Measurements from ENCODE around the gene FMNL1.

FMNL1 gene

DNA sequence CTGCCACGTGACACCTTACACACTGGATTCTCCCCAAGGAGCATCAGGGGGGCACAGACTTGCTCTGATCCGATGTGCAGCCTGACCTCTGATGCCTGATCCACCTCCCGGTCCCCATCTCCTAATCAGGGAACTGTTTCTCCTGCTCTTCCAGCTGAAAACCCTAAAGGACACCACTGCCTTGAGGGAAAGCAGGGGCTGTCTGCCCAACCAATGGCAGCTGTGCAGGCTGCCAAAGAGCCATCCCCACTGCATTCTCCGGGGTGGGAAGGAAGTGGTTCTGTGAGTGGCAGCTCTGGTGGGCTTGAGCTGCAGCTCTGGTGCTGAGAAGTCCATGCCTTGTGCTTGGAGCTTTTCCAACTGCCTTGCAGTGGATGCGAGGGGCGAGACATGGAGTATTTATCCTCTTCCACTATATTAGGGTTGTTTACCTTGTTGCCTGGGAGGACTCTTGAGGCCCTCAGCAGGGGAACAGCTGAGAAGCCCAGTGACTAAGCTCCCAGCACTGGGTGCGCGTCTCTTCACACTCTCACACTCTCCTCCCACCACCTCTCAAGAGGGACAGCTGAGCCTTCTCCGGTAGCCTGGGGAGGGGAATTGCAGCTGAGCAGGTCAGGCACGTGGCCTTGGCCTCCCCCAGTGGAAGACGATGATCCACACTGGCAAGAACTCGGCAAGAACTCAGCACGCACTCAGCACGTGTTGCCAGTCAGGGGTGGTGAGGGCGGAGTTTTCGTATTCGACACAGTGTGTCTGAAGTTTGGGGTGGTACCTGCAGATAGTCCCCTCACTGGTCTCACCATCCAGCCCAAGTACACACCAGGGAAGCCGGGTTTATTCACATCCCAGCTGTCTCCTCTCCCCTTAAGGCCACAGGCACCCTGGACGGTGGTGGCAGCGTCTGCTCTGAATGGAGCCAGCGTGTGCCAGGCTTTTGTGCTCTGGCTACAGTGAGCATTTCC, 61.3 kb downstream of the FMNL1 start:
- DNase-seq (ENCODE audit: low read depth, low spot score) = no peak

DNA sequence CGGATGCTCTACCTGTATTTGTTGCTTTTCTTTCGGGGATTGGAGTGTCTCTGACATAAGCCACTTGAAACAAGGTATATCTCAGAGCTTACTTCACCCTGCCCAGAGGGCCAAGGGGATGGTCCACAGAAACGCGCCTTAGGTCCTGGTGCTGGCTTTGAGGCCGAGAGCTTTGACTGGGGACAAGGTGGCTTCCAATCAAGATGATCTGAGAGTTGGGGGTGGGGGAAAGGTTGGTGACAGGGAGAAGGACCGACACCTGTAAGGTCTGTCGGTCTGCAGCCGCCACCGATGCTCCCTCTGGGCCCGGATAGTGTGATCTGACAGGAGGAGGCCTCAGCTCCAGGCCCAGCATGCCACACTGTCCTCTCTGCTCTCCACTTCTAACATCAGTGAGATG, 62.0 kb downstream of the FMNL1 start:
- DNase-seq (ENCODE audit: low read depth, low spot score) = no peak

GRCh38 chr17:45284176-45285140, 62.8 kb downstream of the FMNL1 start:
- DNase-seq (ENCODE audit: low read depth, low spot score) = no peak

GRCh38 chr17:45286286-45286685, 64.6 kb downstream of the FMNL1 start:
- DNase-seq (ENCODE audit: low read depth, low spot score) = no peak

DNA sequence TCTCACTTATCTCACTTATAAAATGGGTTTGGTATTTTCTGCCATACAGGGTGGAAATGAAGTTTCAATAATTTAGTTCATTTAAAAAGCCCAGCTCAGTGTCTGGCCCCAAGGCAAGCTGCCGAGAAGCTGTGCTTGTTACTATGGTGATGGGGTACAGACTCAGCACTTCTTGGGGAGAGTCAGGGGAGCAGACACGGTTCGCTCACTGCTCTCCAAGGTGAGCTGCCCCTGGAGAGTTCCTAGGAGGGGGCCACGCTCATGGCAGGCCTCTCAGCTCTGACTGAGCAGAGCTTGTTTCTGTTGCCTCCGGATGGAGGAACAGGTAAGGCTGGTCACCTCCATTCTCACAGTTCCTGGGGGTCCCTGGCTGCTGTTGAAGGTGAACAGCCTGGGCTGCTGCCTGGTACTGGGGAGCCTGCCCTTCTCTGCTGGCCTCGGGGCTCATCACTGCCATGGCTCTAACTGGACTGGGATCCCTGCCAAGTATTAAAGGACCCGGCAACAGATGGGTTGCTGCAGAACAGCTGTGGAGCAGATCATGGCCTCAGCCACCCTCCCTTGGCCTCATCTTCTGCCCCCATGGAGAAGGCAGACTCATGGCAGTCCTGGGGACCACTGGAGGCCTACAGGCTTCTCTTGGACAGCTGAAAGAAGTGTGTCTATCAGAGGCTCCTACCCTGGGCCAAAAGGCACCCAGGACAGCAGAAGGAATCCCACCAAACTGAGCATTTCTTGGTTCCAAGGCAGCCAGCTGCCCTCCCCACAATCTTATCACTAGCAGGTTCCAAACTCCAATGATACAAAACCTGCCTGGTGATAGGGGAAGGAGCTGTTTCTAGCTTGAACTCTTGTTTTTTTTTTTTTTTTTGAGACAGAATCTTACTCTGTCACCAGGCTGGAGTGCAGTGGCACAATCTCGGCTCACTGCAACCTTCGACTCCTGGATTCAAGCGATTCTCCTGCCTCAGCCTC, 66.1 kb downstream of the FMNL1 start:
- DNase-seq (ENCODE audit: low read depth, low spot score) = no peak

GRCh38 chr17:45288825-45289224, 67.1 kb downstream of the FMNL1 start:
- no peak for DNase-seq (ENCODE audit: low read depth, low spot score)

- no peak for DNase-seq (ENCODE audit: low read depth, low spot score)
These were observed 67.9 kb downstream of the FMNL1 start for GRCh38 chr17:45289301-45290268.

- no peak for DNase-seq (ENCODE audit: low read depth, low spot score)
These were observed 68.6 kb downstream of the FMNL1 start for GRCh38 chr17:45290269-45290765.

DNA sequence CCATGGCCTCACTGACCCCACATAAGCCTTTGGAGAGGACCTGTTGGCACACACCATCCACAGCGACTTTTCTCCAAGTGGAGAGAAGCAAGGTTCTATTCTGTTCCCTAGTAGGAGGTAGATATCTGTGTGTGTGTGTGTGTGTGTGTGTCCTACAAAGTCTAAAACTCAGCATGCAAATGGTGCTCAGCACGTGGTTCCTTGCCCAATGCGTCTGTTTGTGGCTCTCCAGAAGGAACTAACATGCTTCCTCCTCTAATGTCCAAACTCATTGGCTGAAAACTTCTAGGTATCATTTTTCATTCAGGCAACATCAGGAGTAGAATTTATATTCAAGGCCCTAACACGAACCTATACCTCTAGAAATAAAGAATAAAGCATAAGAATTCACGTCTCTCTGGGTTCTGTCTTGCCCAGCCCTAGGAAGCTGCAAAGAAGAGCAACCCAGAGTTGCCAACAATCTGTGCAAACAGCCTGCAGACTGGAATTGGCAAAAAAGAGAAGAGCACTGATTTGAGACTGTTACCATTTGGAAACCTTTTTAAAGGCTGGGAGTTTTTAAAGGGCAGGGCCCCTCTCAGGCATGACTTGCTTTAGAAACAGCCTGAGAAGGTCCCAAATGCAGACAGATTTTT, 69.6 kb downstream of the FMNL1 start:
- DNase-seq (ENCODE audit: low read depth, low spot score) = no peak

GRCh38 chr17:45292696-45293412, 71.2 kb downstream of the FMNL1 start:
- no peak for DNase-seq (ENCODE audit: low read depth, low spot score)

DNA sequence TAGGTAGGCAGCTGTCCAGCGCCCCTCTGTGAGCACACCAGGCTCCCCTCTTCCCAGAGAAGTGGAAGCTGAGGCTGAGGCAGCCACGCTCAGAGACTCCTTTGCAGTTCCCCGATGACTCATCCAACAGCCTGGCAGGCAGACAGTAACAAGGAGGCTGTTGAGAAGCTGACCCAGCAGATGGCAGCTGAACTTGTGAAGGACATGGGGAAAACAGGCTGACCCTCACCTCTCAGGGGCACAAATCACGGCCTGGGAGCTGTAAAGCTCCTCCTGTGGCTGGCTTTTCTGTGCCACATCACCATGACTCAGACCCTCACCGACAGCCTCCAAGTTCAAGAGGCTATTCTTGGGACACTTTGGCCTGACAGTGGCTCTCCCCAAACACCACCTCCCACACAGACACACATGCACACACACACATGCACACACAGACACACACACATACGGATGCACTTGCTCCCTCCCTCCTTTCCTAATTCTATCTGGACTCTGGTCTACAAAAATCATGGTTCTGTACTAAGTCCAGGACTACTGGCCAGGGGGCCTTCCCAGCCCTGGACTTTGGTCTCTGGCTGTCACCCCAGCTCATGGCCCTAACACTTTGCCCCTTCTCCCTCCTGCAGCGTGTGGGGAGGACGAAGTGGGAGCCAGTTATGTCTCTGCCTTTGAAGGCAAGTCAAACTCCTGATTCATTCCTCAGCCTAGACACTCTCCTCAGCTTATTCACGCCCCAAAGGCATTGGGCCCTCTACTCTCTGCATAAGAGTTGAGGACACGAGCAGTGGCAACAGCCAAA, 71.9 kb downstream of the FMNL1 start:
- DNase-seq (ENCODE audit: low read depth, low spot score) = no peak

DNA sequence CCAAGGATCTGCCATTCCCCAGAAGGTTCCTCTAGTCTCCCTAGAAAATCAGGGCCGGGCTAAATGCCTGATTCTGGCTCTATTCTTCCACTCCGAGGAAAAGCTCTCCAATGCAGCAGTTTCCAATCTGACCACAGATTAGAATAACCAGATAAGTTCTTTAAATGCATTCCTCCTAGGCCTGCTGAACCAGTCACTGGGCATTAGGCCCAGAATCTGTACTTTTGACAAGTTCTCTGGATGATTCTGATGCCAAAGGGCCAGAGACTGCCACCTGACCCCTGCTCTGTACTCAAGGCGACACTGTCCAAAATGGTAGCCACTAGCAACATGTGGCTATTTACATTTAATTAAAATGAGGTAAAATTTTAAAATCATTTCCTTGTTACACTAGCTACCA, 72.8 kb downstream of the FMNL1 start:
- DNase-seq (ENCODE audit: low read depth, low spot score) = no peak

GRCh38 chr17:45296003-45296832, 74.5 kb downstream of the FMNL1 start:
- DNase-seq (ENCODE audit: low read depth, low spot score) = no peak

DNA sequence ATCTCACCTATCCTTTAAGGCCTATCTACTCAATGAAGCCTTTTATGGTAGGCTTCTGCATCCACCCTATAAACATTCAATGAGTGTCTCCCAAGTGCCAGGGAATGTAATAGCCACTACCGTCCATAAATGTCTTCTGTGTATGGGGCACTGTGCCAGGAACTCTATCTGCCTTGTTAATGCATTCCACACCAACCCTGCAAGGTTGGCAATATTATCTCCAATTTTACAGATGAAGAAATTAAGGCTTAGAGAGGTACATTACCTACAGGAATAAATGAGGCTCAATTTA, 75.1 kb downstream of the FMNL1 start:
- no peak for DNase-seq (ENCODE audit: low read depth, low spot score)

Data from iPS DF 19.7 (cell line).